AG10803 (cell line): ENCODE data around the gene PCDH9.
"Not testable (repeated sequence)": the region's sequence is repeated elsewhere in the genome, so short reads cannot be mapped to it uniquely, and the experiment has no call there.

ENCODE experiments used
- DNase-seq: peaks from one replicate; pipeline ENCODE4 v3.0.0; 2010; ENCODE audit warnings: low read depth
- H3K4me3 ChIP-seq: 2 replicates; pipeline ENCODE4 v1.5.1; 2011; ENCODE audit warnings: mild to moderate bottlenecking, low read length, control low read depth
- TF ChIP-seq, protein P1 (sequence below): conservative IDR thresholded peaks from 2 replicates; pipeline ENCODE4 v1.5.1; 2011; ENCODE audit warnings: mild to moderate bottlenecking, low read length, control low read depth, inconsistent platforms

PCDH9 gene

DNA sequence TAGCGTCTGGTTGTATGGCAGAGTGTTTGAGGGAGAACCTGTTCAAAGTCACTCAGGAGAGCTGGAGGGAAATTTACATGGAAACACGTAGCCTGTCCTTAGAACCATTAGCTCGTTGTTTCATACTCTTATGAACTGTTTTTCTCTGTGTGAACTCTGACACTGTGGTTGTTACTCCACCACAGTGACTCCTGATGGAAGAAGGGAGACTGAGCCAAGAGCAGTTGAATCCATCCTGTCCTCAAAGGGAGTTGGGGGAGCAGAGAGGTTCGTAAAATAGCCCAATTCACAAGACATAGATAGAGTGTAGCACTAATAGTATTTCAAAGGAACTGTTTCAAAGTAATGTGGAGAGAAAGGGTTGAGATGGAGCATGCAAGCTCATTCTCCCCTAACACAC lies 964.8 kb downstream of the PCDH9 start:
- TF ChIP-seq, protein P1, sequence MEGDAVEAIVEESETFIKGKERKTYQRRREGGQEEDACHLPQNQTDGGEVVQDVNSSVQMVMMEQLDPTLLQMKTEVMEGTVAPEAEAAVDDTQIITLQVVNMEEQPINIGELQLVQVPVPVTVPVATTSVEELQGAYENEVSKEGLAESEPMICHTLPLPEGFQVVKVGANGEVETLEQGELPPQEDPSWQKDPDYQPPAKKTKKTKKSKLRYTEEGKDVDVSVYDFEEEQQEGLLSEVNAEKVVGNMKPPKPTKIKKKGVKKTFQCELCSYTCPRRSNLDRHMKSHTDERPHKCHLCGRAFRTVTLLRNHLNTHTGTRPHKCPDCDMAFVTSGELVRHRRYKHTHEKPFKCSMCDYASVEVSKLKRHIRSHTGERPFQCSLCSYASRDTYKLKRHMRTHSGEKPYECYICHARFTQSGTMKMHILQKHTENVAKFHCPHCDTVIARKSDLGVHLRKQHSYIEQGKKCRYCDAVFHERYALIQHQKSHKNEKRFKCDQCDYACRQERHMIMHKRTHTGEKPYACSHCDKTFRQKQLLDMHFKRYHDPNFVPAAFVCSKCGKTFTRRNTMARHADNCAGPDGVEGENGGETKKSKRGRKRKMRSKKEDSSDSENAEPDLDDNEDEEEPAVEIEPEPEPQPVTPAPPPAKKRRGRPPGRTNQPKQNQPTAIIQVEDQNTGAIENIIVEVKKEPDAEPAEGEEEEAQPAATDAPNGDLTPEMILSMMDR: no peak
- DNase-seq: no peak
- H3K4me3 ChIP-seq: no peak overlapping the region

DNA sequence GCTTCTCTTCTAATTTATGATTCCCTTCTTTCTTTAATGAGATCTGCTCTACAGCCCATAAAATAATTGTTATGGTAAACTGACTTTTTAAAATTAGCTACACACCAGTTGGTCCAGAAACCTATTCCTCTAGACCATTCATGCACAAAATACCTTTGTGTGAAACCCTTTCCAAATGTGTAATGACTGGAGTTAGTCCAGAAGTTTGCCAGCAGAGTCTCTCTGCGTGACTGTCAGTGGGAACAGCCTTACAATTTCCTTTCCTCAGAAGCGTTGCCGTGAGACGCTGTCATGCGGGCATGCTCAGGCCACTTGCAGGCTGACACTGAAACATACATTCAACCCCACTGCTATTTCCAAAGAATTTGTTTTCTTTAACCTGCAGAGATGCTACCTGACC lies 965.2 kb downstream of the PCDH9 start:
- H3K4me3 ChIP-seq: no peak overlapping the region
- DNase-seq: no peak
- TF ChIP-seq, protein P1: no peak

DNA sequence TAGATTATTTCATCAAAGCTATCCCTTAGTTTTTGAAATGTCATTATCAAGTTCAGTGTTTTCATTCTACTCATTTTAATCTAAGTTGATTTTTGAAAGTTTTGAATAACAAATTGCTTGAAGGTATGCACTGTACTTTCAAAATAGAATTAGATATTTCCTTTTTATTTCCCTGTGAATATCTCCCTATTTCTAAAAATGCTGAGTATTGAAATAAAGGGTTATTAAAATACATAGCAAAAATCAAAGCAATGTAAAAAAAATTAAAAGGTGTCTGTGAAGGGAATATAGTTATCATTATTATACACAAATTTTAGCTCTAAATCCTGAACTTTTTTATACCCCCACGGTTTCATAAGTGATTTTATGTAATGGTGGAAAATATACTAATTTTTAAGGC lies 967.8 kb downstream of the PCDH9 start:
- H3K4me3 ChIP-seq: no peak overlapping the region
- TF ChIP-seq, protein P1: no peak

DNA sequence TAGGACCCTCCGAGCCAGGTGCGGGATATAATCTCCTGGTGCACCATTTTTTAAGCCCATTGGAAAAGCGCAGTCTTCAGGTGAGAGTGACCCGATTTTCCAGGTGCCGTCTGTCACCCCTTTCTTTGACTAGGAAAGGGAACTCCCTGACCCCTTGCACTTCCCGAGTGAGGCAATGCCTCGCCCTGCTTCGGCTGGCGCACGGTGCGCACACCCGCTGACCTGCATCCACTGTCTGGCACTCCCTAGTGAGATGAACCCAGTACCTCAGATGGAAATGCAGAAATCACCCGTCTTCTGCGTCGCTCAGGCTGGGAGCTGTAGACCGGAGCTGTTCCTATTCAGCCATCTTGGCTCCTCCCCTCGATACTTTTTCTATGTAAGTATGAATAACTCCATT lies 970.7 kb downstream of the PCDH9 start:
- DNase-seq, H3K4me3 ChIP-seq: not testable (repeated sequence)

More for the DNA sequence above, 967.8 kb downstream of the PCDH9 start:
- no peak for DNase-seq
